ENCODE results near the gene SAFB.

SAFB gene

DNA sequence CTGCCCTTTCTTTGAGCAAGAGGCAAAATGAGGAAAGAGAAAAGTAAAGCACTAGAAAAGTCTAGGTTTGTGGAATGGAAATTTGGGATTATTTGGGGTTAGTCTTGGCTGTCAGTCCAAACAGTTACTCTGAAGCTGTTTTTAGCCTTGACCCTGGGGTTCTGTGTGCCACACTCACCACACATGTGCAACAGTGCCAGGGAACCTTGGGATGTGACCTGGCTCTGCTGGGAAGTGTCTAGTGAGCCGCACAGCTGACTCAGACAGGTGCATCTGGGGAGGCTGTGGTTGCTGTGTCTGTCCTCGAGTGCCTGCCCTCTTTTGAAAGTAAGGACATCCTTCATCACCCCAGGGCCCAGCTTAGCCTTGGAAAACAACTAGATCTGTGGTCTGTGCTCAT lies 41.6 kb downstream of the SAFB start:
- in situ Hi-C loops (cut with MboI; ENCODE audit: low sequenced_read_pairs) = no loop called here

DNA sequence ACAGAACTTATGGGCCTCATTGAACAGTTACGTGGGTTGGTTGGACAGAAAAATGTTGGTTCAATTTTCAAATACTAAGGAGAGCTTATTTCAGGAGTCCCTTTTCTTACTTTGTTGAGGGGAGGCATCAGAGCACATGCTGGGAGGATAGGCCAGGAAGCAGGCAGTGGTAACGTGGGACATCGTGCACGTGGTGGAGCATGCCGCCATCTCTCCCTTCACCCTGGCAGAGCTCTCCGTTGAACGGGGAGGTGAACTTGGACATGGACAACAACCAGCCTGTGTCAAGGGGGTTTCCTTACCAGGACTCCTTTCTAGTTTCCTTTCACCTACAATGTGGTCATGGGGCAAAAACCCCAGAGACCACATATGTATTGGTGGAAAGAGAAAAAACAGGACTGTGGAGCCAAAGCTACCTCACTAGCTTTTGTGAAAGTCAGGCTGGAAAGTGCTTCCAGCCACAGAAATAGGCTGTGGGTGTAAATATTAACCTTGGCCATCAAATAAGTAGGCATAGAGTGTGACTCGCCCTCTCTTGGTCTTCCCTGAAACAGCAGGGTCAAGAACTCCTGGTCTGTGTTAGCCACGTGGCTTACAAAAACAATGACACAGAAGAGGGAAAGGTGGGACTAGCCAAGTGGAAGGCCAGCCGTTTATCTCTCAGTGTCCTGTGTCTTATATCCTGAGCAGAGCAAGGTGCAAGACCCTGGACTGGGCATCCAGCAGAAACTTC lies 43.1 kb downstream of the SAFB start:
- in situ Hi-C loops (cut with MboI; ENCODE audit: low sequenced_read_pairs) = no loop called here

DNA sequence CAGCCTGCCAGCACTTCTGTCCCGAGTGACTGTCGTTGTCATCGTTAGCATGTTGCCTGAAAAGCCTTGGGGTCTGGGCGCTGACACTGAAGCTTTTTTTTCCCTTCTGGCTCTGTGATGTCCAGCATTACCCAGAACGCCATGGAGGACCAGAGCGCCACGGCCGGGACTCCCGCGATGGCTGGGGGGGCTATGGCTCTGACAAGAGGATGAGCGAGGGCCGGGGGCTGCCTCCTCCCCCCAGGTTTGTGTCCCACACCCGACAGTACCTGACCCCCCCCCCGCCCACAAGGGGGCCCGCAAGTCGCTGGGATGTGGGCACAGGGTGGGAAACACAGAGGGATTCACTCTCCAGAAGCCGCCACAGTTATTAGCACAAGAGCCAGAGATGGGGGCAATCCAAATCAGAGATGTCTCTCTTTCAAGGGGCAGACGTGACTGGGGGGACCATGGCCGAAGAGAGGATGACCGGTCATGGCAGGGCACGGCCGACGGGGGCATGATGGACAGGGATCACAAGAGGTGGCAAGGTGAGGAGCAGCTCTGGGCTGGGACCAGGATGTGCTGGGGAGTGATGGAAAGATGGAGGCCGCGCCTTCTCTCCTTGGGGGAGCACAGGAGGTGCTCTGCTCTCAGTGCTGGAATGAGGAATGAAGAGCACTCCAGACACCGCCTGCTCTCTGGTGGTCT lies 44.2 kb downstream of the SAFB start:
- in situ Hi-C loops (cut with MboI; ENCODE audit: low sequenced_read_pairs) = no loop called here

DNA sequence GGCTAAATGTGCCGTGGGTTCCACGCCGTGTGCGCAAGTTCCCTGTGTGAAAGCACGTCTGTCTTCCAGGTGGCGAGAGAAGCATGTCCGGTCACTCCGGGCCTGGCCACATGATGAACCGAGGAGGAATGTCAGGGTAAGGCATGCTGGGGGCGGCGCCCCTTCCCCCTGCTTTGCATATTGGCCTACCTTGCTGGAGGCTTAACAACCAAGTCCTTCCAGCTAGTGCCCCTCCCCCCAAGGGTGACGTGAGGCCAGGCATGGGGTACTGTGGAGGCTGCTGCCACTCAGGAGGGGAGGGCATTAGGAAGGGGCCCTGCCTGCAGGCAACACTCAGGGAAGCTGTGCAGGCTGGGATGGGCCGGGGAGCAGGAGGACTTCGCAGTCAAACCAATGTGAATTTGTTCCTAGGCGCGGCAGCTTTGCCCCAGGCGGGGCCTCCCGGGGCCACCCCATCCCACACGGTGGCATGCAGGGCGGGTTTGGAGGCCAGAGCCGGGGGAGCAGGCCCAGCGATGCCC lies 44.9 kb downstream of the SAFB start:
- in situ Hi-C loops (cut with MboI; ENCODE audit: low sequenced_read_pairs) = no loop called here

DNA sequence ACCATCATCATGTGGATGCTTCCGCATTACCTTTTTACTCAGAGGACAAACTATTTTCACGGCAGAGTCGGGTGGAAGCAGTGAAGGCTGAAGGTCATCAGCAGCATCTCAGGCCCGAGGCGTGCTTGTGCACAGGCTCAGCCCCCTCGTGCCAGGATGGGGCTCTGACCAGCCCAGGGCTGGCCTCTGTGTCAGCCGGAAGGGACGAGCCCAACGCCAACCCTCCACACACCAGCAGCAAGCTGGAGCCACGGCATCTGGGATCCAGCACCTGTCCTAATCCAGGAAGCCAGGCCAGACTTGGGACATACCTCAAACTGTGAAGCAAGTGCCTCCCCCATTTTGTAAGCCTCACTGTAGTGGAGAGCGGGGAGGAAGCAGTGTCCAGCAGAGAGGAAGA lies 46.3 kb downstream of the SAFB start:
- in situ Hi-C loops (cut with MboI; ENCODE audit: low sequenced_read_pairs) = no loop called here

DNA sequence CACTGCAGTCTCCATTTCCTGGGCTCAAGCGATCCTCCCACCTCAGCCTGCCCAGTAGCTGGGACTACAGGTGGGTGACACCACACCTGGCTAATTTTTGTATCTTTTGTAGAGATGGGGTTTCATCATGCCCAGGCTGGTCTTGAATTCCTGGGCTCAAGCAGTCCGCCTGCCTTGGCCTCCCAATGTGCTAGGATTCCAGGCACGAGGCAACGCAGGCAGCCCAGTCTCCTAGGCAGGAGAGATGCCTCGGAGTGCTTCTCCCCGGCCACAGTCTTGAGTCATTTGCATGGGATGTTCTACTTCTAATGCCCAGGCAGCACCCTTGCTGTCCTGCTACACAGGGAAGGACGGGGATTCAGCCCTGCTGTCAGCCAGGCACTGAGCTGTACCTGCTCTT lies 48.7 kb downstream of the SAFB start:
- in situ Hi-C loops (cut with MboI; ENCODE audit: low sequenced_read_pairs) = no loop called here

DNA sequence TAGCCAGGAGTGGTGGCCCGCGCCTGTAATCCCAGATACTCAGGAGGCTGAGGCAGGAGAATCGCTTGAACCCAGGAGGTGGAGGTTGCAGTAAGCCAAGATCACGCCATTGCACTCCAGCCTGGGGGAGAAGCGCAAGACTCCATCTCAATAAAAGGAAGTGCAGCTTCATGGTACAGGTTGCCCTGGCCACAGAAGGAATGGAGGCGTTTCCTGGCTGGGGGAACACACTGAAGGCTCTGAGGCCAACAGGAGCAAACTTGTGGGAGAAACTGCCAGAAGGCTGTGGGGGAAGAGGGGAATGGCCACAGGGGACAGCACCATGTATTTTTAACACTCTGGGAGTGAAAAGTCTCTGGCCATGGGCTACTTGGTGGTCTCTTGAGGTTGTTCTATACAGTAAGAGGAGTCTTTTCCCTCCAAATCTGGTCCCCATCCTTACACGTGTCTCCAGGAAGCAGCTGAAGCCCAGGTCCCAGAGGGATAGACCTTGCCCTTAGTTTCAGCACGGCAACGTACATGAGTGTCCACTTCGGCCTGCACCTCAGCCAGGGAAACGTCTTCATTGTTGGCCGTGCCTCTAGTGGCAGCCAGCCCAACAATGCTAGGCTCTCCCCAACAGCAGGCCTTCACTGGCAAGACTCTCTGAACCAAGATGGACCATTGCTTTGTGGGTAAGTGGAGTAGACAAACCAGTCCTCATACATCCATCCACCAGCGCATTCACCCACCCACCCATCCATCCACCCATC lies 50.0 kb downstream of the SAFB start:
- in situ Hi-C loops (cut with MboI; ENCODE audit: low sequenced_read_pairs) = no loop called here

DNA sequence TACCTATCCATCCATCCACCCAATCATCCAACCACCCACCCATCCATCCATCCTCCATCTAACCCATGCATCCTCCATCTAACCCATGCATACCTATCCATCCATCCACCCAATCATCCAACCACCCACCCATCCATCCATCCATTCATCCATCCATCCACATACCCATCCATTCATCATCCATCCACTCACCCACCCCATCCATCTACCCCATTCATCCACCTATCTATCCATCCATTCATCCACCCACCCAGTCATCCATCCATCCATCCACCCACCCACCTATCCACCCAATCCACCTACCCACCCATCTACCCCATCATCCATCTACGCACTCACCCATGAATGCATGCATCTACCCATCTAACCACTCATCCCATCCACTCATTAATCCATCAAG lies 50.9 kb downstream of the SAFB start:
- in situ Hi-C loops (cut with MboI; ENCODE audit: low sequenced_read_pairs) = no loop called here

DNA sequence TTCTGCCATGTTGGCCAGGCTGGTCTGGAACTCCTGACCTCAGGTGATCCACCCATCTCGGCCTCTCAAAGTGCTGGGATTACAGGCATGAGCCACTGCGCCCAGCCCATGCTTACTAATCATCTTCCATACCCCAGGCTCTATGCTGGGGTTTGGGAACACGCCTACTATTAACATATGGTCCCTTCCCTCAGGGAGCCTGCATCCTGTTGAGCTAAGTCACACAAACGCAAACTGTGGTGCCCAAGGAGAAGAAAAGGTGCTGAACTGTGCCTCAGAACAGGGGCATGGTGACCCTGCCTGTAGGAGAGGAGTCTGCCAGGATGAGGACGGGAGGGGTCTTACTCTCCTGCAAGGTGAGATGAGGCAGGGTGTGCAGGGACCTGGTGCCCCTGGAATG lies 51.8 kb downstream of the SAFB start:
- in situ Hi-C loops (cut with MboI; ENCODE audit: low sequenced_read_pairs) = no loop called here

DNA sequence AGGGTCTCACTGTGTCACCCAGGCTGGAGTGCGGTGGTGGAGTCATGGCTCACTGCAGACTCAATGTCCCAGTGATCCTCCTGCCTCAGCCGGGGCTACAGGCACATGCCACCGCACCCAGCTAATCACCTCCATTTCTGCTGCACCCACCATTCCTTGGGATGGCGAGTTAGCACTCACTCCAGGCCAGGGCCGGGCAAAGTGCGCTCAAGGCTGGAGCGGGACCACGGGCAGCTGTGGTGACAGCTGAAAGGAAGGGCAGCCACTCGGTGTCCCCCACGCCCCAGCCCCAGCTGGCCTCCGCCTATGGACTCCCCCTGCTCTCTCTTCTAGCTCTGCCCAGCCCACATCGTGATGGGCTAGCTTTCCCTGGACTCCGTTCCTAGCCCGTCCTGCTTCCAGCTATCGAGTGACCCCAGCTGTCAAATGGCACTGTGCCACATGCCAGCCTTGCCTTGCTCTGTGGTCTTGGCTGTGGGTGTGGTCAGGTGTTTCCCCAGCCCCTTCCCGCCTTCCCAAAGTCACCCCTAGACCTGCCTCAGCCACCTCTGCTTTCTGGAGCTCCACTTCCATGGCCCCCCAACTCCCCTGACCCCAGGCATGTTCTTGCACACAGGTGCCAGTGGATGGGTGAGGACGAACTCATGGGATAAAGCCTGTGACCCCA lies 53.4 kb downstream of the SAFB start:
- in situ Hi-C loops (cut with MboI; ENCODE audit: low sequenced_read_pairs) = no loop called here

DNA sequence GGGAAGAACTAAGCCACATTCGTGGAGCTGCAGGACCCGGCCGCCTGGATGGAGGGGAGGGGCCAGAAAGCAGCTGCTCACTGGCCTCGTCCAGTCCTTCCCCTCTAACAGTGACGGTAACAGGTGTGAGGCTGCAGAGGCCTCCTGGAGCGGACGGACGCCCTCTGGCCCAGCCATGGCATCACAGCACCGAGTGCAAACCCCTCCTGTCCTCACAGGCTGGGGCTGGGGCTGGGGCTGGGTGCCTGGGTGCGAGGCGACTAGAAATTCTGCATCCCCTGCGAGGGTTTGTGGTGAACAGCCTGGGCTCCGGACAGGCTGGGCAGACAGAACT lies 53.9 kb downstream of the SAFB start:
- in situ Hi-C loops (cut with MboI; ENCODE audit: low sequenced_read_pairs) = no loop called here

DNA sequence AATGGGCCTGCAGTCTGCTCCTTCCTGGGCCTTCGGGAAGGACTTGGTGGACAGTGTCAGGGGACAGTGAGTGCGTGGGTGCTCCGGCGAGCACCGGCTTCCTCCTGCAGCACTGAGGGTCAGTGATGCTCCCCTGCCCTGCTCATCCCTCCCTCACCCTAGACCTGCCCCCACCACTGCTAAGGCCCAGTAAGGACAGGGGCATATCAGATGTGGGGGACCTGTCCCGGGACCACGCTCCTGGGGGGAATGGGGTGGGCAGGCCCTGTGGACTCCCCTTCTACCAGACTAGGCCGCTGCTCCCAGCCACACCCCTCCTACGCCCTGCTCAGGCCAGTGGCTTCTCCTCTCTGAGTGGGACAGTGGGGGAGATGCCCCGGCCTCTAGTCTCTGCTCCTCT lies 54.3 kb downstream of the SAFB start:
- in situ Hi-C loops (cut with MboI; ENCODE audit: low sequenced_read_pairs) = no loop called here

DNA sequence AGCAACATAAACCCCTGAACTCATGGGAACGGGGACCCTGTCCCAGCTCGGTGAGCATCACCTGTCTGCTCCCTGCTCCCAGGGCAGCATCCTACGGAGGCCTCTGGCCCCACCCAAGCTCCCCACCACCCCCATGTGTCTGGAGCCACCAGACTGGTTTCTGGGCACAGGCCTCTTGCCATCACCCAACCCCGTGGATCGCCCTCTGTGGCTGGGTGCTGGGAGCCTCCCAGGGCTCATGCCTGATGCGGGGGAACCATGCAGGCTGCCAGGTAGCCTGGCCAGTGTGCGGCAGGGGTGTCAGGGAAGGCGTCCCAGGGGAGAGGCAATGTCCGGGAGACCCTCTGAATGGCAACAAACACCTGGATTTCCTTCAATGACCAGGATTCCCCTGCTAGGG lies 54.7 kb downstream of the SAFB start:
- in situ Hi-C loops (cut with MboI; ENCODE audit: low sequenced_read_pairs) = no loop called here

DNA sequence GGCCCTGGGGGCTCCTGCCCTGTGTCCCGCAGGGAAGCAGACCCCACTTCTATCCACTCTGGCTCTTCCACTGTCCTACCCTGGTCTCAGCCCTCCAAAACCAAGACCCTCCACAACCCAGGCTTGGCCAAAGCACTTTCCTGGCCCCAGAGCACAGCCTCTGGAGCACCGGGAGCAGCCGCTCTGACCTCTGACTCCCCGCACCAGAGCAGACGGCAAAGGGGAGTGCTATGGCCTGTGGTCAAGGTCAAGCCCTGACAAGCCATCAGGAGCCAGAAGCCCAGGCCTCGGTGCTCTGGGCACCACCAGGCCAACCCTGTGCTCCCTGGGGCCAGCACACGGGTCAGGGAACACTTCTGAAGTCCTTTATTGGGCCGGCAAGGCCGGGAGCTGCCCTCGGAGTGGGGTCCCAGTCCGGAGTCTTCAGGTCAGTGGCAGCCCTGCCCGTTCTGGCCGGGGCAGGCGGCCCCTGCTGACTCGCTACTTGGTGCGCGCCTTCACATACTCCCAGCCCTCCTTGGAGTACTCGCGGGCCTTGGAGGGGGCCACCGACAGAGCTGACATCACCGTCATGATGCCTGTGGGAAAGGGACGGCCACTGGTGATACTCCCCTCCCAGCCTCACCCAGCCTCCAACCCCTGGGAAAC lies 55.3 kb downstream of the SAFB start:
- in situ Hi-C loops (cut with MboI; ENCODE audit: low sequenced_read_pairs) = no loop called here

DNA sequence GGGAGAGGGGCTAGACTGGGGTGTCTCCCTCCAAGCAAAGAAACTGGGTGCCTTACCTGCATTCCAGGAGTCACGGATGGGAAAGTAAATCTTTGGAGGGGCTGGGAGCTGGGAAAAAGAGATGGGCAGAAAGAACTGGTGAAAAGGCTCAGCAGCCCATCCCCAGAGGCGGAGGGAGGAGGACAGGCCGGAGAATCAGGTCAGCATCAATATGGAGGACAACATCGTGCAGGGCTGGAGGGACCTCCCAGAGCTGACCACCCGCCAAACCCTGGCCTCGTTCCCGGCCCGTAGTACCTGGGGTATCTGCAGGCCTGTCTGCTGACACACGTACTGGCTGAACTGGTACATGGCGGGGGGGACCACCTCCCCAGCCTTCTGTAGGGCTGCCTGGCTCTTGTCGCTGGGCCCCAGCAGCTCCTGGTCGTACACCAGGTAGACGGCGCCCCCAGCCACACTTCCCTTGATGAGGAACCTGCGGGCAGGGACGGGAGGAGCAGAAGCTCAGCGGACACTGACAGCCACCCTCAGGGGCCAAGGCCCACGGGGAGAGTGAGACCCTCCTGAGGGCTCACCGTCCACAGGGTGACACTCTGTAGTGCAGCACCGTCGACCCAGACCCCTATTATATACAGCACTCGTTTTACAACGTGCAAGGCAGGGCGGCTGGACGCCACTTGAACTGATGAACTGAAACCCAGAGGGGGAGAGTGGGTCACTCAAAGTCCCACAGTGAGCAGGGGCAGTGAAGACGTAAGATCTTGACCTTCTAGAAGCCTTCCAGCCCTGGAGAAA lies 56.6 kb downstream of the SAFB start:
- in situ Hi-C loops (cut with MboI; ENCODE audit: low sequenced_read_pairs) = no loop called here

DNA sequence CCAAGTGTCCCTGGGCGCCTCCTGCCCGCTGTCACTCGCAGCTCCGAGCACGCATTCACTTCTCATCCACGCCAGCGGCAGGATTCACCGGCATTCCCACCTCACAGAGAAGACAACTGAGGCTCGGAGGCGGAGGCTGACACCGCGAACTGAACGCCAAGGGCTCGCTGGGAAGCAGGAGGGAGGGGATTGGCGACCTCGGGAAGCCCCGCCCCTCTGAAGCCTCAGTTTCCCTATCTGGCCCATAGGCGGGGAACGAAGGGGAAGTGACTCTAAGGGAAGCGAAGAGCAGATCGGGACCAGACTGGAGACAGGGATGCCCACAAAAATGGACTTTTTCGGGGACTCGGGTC lies 57.2 kb downstream of the SAFB start:
- in situ Hi-C loops (cut with MboI; ENCODE audit: low sequenced_read_pairs) = no loop called here

DNA sequence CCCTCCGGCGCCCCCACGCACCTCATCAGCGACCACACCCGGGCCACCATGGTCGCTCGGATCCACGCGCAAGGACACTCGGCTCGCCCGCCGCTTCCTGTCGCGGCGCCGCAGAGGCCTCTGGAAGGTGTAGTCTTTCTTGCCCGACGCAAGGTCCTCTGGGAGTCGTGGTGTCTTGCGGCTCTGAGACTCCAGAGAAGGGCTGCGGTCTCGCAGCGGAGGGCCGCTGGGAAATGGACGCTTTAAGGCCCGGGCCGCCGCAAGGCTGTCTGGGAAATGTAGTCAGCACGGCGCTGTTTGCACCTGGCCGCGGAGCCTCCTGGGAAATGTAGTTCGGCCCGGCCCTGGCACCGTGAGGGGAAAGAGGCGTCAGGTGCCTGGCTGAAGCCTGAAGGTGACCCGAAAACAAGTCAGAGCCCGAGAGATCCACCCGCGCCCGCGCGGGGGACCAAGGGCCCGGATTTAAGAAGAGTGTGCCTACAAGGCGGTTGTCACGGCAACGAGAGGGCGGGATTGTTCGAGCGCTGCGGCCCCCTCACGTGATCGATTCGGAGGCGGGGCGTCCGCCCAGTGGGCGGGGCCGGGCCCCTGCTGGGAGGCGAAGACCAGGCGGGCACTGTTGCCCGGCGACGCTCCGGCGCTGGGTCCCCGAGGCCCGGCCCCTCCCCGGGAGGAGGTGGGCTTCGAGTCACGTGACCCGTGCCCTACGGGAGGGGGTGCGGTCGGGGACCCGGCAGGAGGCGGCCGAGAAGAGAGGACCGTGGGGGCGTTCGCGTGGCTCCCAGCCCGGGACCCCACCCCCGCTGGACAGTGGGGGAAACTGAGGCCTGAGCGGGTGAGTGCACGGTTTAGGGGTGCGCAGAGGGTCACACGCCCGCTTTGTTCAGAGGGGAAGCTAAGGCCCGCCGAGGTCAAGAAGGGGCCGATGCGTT lies 57.8 kb downstream of the SAFB start, which contains the start of the genes HSD11B1L and MICOS13:
HSD11B1L (plus strand) TSS at position 591 of the 932 bp plus-strand sequence. CDS start 3,806 bp downstream, outside the sequence.
MICOS13 (minus strand) TSS at position 80 of the 932 bp plus-strand sequence; CDS start at position 50, 30 bp downstream.
- in situ Hi-C loops (cut with MboI; ENCODE audit: low sequenced_read_pairs) = no loop called here

DNA sequence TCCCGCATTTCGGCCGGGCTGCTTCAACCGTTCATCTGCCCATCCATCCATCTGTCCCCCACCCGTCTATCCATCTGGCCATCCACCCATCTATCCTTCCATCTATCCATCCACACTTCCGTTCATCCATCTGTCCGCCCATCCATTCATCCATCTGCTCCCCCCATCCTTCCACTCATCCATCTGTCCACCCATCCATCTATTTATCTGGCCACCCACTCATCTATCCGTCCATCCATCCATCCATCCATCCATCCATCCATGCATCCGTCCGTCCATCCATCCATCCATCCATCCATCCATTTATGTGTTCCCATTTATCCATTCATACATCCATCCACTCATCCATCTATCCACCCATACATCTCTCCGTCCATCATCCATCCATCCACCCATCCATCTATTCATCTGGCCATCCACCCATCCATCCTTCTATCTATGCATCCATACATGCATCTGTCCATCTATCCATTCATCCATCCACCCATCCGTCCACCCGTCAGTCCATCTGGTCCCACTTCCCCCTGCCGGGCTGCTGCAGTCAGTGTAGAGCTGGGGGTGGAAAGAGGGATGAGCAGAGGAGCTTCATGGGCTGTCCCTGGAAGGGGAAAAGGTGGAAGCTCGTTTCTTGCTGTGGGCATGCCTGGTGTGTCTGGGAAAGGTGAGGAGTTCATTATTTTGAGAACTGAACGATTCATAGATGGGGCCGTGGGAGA lies 58.7 kb downstream of the SAFB start:
- in situ Hi-C loops (cut with MboI; ENCODE audit: low sequenced_read_pairs) = no loop called here
